ENCODE measurements around the gene PPP1R16B.

The PPP1R16B gene

DNA sequence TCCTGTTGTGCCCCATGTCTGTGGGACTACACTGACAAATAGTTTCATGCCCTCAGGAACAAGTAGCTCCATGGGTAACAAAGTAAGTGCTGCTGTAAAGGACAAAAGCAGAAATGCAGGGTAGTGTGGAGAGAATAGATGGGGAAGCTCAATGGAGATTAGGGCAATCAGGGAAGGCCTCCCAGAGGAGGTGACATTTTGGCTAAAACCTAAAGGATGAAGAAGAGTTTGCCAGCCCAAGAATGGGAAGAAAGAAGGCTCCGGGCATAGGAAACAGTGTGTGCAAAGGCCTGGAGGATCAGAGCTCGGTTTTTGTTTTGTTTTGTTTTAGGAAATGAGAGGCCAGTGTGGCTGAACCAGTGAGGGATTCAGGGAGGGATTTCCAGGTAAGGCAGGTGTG lies 77.1 kb downstream of the PPP1R16B start:
- no peaks in the 10 kb centered on the region for H3K36me3 ChIP-seq
- H3K9me3 ChIP-seq, result no peaks in the 10 kb centered on the region
- TF ChIP-seq, protein P1, sequence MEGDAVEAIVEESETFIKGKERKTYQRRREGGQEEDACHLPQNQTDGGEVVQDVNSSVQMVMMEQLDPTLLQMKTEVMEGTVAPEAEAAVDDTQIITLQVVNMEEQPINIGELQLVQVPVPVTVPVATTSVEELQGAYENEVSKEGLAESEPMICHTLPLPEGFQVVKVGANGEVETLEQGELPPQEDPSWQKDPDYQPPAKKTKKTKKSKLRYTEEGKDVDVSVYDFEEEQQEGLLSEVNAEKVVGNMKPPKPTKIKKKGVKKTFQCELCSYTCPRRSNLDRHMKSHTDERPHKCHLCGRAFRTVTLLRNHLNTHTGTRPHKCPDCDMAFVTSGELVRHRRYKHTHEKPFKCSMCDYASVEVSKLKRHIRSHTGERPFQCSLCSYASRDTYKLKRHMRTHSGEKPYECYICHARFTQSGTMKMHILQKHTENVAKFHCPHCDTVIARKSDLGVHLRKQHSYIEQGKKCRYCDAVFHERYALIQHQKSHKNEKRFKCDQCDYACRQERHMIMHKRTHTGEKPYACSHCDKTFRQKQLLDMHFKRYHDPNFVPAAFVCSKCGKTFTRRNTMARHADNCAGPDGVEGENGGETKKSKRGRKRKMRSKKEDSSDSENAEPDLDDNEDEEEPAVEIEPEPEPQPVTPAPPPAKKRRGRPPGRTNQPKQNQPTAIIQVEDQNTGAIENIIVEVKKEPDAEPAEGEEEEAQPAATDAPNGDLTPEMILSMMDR (IDR thresholded peaks at IDR 0.05; ENCODE audit: low read depth, low read length), result no peak
- H3K4me1 ChIP-seq, result peaks cover 61% of the 10 kb centered on the region
- H3K27me3 ChIP-seq, result no peaks in the 10 kb centered on the region
- DNase-seq, result no peak
- H3K4me3 ChIP-seq (ENCODE audit: low read depth, low read length), result no peak overlapping the region

DNA sequence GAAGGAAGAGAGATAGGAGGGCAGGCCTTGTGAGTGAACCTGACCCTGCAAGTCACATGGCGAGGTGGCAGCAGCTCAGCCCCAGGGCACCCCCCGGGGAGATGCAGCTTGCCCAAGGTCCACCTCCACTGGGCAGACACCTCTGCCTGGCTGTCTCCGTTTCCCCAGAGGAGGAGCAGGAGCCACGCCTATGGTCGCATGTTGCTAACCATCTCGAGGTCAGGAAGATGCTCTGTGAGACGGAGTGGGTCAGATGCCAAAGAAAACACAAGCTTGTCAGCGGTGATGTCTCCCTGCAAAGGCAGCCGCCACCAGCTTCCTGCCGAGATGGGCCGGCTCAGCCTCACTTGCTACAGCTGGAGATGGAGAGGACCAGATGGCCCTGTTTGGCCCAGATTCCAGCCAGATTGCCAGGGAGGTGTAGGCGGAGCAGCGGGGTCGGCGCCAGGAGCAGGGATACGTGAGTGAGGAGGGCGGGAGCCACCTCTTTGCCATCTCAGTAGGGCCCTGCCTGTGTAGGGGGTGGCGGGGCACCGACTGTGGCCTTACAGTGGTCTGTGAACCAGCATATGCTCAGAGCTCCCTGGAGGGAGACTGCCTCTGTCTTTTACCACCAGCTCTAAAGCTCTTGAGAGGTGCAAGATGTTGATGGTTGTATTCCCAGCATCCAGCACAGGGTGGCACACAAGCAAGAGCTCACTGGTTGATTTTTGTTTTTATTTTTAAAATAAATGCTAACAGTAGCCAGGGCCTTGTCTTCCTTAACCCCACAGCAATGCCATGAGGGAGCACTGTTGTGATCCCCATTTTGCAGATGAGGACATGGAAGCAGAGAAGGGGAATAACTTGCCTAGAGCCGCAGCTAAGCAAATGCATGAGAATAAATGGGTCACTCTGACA lies 77.8 kb downstream of the PPP1R16B start:
- Histone ChIP-seq H3K4me1 (peaks cover 62% of the 10 kb centered on the region), H3K9me3 (no peaks in the 10 kb centered on the region), H3K27me3 (no peaks in the 10 kb centered on the region), H3K4me3 (ENCODE audit: low read depth, low read length) (peak overlapping the region; percentile 9; the same call in 1 of the 2 replicates), H3K36me3 (no peaks in the 10 kb centered on the region)
- peak; percentile 98 for DNase-seq
- TF ChIP-seq, protein P1 (IDR thresholded peaks at IDR 0.05; ENCODE audit: low read depth, low read length), result peak; percentile 24

DNA sequence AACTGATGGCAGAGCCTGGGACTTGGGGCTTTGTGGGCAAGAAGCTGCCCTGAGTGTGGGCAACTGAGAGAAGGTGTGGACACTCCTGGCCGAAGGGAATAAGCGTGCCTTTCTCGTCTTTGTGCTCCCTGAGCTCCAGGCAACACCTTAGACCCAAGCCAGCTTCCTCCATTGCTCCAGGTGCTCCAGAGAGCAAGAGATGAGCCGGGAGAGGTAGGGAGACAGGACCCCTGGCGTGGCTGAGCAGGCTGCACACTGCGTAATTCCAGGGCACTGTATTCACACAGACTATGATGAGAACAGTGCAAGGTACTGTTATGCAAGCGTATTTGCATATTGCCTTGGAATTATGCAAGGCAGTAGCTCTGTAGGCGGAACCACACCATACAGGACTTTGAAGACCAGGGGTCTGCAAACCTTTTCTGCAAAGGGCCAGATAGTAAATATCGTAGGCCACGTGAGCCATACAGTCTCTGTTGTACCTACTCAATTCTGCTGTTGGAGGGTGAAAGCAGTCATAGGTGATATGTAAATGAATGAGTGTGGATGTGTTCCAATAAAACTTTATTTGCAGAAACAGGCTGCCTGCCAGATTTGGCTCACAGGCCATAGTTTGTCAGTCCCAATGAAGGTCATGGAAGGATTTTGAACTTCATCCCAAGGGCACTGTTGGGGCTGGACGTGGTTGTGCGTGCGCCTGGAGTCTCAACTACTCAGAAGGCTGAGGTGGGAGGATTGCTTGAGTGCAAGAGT lies 78.7 kb downstream of the PPP1R16B start:
- Histone ChIP-seq H3K4me1 (peaks cover 56% of the 10 kb centered on the region), H3K9me3 (no peaks in the 10 kb centered on the region), H3K27me3 (no peaks in the 10 kb centered on the region), H3K4me3 (ENCODE audit: low read depth, low read length) (peak overlapping the region; percentile 9; the same call in 1 of the 2 replicates), H3K36me3 (no peaks in the 10 kb centered on the region; the same call in 1 of the 2 replicates)
- DNase-seq, result no peak
- TF ChIP-seq, protein P1 (IDR thresholded peaks at IDR 0.05; ENCODE audit: low read depth, low read length), result no peak

DNA sequence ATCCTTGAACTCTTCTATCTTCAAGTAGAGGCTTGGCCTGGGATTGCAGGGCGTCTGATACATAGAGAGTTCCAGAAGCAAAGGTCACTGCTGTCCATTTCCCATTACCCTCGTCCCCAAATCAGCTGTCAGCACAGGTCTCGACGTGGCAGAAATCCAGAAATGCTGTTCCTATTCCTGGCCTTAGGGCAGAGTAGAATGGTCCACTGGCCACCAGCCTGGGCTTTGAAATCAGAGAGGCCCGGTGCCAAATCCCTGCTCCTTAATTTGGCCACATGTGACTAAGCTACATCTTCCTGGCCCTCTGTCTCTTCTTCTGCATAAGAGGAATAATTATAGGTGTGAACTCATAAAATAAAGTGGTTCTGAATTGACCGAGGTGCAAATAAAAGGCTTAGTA lies 79.9 kb downstream of the PPP1R16B start:
- peak; percentile 54 for DNase-seq
- TF ChIP-seq, protein P1 (IDR thresholded peaks at IDR 0.05; ENCODE audit: low read depth, low read length), result no peak
- Histone ChIP-seq H3K27me3 (no peaks in the 10 kb centered on the region), H3K9me3 (no peaks in the 10 kb centered on the region), H3K36me3 (peaks cover 2% of the 10 kb centered on the region), H3K4me1 (peaks cover 60% of the 10 kb centered on the region), H3K4me3 (ENCODE audit: low read depth, low read length) (no peak overlapping the region)

DNA sequence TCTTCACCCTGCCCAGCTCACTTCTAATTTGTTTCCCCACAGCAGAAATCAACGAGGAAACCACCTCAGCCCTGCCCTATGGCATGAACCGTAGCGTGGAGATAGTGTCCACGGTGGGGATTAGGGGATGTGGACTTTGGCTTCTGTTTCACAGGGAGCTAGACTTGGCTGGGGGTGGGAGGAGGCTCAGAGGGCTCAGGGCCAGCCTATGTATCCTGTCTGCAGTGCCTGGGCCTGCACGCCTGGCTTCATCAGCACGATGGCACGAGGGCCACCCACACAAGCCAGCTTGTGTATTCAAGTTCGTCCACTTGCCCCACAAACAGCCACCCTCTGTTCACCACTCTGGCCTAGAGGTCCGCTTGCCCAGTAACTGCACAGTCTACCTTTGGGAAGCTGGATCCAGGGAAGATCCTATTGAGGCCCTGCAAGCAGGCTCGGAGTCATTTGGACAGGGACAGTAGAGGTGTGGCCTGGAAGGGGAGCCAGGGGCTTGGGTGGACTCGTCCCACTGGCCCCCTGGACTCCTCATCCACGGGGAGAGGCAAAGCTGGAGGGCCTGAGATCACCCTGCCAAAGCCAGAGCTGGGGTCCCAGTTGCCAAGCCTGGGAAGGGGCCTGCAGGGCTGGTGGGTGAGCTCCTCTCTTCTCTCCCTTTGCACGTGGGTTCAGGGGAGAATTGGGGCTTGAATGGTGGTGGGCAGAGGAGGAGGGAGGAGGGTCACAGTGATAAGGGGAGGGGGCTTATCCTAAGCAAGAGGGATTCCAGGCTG lies 82.7 kb downstream of the PPP1R16B start:
- Histone ChIP-seq H3K27me3 (no peaks in the 10 kb centered on the region), H3K9me3 (no peaks in the 10 kb centered on the region), H3K36me3 (peaks cover 7% of the 10 kb centered on the region), H3K4me1 (peaks cover 45% of the 10 kb centered on the region), H3K4me3 (ENCODE audit: low read depth, low read length) (no peak overlapping the region)
- TF ChIP-seq, protein P1 (IDR thresholded peaks at IDR 0.05; ENCODE audit: low read depth, low read length), result no peak
- no peak for DNase-seq
